Measurements from ENCODE around the gene VPS8. TPM values are rescaled to one million over a fixed set of nuclear protein-coding genes. Genes with fewer than 3 reads are reported as not detected.

VPS8 gene
- total RNA-seq, 1 experiment from 2014 or later, result 37.6 TPM

- Histone ChIP-seq H3K27ac (ENCODE audit: low read depth, low read length) (no peak overlapping the region), H3K4me3 (replicated peaks in 1 of 2; ENCODE audit: low read depth in 1 of 2, low read length in 2 of 2) (no peak overlapping the region), H3K9me3 (ENCODE audit: control insufficient read depth in 1 of 2, insufficient read depth in 1 of 2, low read depth in 1 of 2, low read length in 2 of 2) (no peaks in the 10 kb centered on the region), H4K20me1 (ENCODE audit: insufficient read depth) (no peaks in the 10 kb centered on the region), H3K9ac (ENCODE audit: low read length) (no peak overlapping the region), H3K4me2 (ENCODE audit: low read length) (no peak overlapping the region), H2AFZ (ENCODE audit: low read depth, low read length, poor library complexity, severe bottlenecking) (peak overlapping the region; percentile 33), H3K36me3 (ENCODE audit: control insufficient read depth in 1 of 2, insufficient read depth in 2 of 2, low read length in 2 of 2) (no peaks in the 10 kb centered on the region), H3K4me1 (ENCODE audit: control insufficient read depth in 1 of 2, insufficient read depth in 2 of 2, low read length in 2 of 2) (no peaks in the 10 kb centered on the region), H3K27me3 (ENCODE audit: insufficient read depth, low read length) (peaks cover 6% of the 10 kb centered on the region; the same call in 1 of the 2 replicates), H3K79me2 (ENCODE audit: insufficient read depth, low read length) (no peaks in the 10 kb centered on the region), H3K9me2 (ENCODE audit: insufficient read depth) (no peaks in the 10 kb centered on the region)
- CTCF ChIA-PET, result no interaction called here
- no TSS peak for BruUV-seq (replicated peaks)
- intact Hi-C loops (cut with micrococcal nuclease), result no loop called here
- ATAC-seq, result no peak
- TF ChIP-seq, protein P1, sequence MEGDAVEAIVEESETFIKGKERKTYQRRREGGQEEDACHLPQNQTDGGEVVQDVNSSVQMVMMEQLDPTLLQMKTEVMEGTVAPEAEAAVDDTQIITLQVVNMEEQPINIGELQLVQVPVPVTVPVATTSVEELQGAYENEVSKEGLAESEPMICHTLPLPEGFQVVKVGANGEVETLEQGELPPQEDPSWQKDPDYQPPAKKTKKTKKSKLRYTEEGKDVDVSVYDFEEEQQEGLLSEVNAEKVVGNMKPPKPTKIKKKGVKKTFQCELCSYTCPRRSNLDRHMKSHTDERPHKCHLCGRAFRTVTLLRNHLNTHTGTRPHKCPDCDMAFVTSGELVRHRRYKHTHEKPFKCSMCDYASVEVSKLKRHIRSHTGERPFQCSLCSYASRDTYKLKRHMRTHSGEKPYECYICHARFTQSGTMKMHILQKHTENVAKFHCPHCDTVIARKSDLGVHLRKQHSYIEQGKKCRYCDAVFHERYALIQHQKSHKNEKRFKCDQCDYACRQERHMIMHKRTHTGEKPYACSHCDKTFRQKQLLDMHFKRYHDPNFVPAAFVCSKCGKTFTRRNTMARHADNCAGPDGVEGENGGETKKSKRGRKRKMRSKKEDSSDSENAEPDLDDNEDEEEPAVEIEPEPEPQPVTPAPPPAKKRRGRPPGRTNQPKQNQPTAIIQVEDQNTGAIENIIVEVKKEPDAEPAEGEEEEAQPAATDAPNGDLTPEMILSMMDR (IDR thresholded peaks at IDR 0.05 in 2 of 3, conservative IDR thresholded peaks at IDR 0.05 in 1 of 3; ENCODE audit: borderline replicate concordance in 1 of 3, insufficient read depth in 1 of 3, low read depth in 2 of 3, low read length in 2 of 3), result no peak
- TF ChIP-seq YY1 (IDR thresholded peaks at IDR 0.05; ENCODE audit: extremely low read depth, insufficient replicate concordance, low read depth, low read length), result no peak
- TF ChIP-seq, protein P2, sequence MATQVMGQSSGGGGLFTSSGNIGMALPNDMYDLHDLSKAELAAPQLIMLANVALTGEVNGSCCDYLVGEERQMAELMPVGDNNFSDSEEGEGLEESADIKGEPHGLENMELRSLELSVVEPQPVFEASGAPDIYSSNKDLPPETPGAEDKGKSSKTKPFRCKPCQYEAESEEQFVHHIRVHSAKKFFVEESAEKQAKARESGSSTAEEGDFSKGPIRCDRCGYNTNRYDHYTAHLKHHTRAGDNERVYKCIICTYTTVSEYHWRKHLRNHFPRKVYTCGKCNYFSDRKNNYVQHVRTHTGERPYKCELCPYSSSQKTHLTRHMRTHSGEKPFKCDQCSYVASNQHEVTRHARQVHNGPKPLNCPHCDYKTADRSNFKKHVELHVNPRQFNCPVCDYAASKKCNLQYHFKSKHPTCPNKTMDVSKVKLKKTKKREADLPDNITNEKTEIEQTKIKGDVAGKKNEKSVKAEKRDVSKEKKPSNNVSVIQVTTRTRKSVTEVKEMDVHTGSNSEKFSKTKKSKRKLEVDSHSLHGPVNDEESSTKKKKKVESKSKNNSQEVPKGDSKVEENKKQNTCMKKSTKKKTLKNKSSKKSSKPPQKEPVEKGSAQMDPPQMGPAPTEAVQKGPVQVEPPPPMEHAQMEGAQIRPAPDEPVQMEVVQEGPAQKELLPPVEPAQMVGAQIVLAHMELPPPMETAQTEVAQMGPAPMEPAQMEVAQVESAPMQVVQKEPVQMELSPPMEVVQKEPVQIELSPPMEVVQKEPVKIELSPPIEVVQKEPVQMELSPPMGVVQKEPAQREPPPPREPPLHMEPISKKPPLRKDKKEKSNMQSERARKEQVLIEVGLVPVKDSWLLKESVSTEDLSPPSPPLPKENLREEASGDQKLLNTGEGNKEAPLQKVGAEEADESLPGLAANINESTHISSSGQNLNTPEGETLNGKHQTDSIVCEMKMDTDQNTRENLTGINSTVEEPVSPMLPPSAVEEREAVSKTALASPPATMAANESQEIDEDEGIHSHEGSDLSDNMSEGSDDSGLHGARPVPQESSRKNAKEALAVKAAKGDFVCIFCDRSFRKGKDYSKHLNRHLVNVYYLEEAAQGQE (IDR thresholded peaks at IDR 0.05; ENCODE audit: low read depth), result no peak
- POLR2A ChIA-PET, result no interaction called here
- RAD21 ChIA-PET (ENCODE audit: low non-redundant PET in 1 of 2, low total read pairs in 2 of 2, uncharacterized antibody in 2 of 2, unreplicated experiment in 2 of 2), result no interaction called here
- no peak for DNase-seq (ENCODE audit: low read depth, low spot score)
These were observed 277.8 kb downstream of the VPS8 start for GRCh38 chr3:185089751-185090150.

All from HCT116 (cell line).